ENCODE measurements around the gene SYNE3.

Gene SYNE3

GRCh38 chr14:95474941-95475340, 41.5 kb downstream of the SYNE3 start:
- no peak for DNase-seq (ENCODE audit: low read depth)

- DNase-seq (ENCODE audit: low read depth) = no peak
Measured at GRCh38 chr14:95474486-95474885, 42.0 kb downstream of the SYNE3 start.

GRCh38 chr14:95472819-95473251, 43.6 kb downstream of the SYNE3 start:
- no peak for DNase-seq (ENCODE audit: low read depth)

GRCh38 chr14:95471476-95471875, 45.0 kb downstream of the SYNE3 start:
- no peak for DNase-seq (ENCODE audit: low read depth)

GRCh38 chr14:95471016-95471415, 45.4 kb downstream of the SYNE3 start:
- no peak for DNase-seq (ENCODE audit: low read depth)

- no peak for DNase-seq (ENCODE audit: low read depth)
Measured at GRCh38 chr14:95469134-95469481, 47.3 kb downstream of the SYNE3 start.

- no peak for DNase-seq (ENCODE audit: low read depth)
Measured at GRCh38 chr14:95468448-95469133, 47.9 kb downstream of the SYNE3 start.

- DNase-seq (ENCODE audit: low read depth) = no peak
Measured at GRCh38 chr14:95467657-95468056, 48.8 kb downstream of the SYNE3 start.

- DNase-seq (ENCODE audit: low read depth) = no peak
Measured at GRCh38 chr14:95467232-95467631, 49.2 kb downstream of the SYNE3 start.

Measured in T follicular helper cell (primary cell).